Epithelial cell of prostate (primary cell): ENCODE measurements around the gene BMS1.
"Not testable (repeated sequence)": the region's sequence is repeated elsewhere in the genome, so short reads cannot be mapped to it uniquely, and the experiment has no call there.

ENCODE experiments used
- DNase-seq: peaks from one replicate; pipeline ENCODE4 v3.0.0-alpha.2; 2011; ENCODE audit warnings: low read depth, low spot score
- H3K27ac ChIP-seq: fragments of 450-650 bp; 2 replicates; pipeline ENCODE4 v1.5.1; 2017; ENCODE audit warnings: mild to moderate bottlenecking

The BMS1 gene

DNA sequence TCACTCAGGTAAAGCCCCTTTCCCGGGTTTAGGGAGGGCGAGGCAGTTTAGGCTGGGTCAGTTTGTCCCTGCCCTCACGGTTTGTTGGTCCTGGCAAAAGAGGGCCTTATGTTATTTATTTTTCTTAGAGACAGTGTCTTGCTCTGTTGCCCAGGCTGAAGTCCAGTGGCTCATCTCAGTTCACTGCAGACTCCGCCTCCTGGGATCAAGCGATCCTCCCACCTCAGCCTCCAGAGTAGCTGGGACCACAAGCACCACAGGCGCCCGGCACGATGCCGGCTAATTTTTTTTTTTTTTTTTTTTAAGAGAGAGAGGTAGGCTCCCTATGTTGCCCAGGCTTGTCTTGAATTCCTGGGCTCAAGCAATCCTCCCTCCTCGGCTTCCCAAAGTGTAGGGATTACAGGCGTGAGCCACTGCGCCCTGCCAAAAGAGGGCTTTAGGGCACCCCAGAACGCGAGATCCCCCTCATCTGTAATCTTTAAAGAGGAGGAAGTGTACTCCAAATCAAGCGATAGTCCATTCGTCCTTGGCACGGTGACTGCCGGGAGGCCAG, 626 bp upstream of the BMS1 start:
- H3K27ac ChIP-seq = peak overlapping the region; percentile 95
- DNase-seq = no peak

DNA sequence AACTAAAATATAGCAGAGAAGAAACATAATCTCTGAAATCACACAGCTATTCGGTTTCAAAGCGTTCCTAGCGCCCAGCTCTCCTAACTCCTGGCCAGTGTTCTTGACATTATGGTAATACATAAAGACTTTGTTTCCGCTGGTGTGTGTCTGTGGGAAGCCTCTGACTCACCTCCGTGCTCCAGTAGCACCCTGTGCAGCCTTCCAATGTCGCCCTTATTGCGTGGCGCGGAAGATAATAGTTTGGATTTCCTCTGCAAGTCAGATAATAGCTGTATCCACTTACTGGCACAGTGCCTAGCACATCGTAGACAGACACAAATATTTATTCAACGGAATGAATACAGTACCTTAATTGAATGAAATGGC, 570 bp downstream of the BMS1 start:
- H3K27ac ChIP-seq = peak overlapping the region; percentile 95
- DNase-seq = peak; percentile 24

DNA sequence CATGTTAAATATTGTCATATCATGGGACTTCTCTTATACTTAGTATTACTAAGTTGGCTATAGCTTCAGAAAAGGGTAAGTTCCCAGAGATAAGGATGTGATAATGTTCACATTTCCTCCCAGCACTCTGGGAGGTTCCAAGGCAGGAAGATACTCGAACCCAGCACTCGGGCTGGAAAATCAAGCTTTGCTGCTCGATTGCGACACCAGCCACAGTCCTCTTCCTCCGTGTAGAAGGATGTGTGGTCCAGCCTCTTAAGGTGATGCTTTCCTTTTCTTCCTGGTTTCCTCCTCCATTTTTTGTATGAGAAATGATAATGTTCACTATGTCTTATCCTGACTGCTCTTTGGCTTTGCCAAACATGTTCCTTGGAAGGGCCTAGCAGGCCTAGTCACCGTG, 3.2 kb downstream of the BMS1 start:
- no peak for DNase-seq
- H3K27ac ChIP-seq = no peak overlapping the region

- no peak overlapping the region for H3K27ac ChIP-seq
- DNase-seq = no peak
Measured at GRCh38 chr10:42790835-42791234, 8.2 kb downstream of the BMS1 start.

GRCh38 chr10:42795701-42796100, 13.1 kb downstream of the BMS1 start:
- no peak for DNase-seq

DNA sequence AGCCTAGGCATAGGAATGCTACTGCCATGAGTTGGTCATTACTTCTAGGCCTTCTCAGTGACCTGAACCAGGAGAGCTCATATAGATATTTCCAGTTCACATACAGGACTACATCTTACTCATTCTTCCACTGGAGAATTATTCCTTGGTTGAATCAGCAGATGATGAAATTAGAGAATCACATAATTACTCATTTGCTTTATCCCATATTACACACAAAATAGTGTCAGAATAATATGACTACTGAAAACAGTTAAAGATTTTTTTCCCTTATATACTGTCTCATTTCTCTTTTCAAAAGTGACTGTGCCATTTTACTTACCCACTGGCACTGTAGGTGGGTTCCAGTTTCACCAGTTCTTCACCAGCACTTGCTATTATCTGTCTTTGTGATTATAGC, 18.5 kb downstream of the BMS1 start:
- no peak for DNase-seq
- H3K27ac ChIP-seq = peak overlapping the region; percentile 54

More at GRCh38 chr10:42795701-42796100, 13.1 kb downstream of the BMS1 start:
- no peak overlapping the region for H3K27ac ChIP-seq

GRCh38 chr10:42802876-42803275, 20.3 kb downstream of the BMS1 start:
- no peak for DNase-seq
- no peak overlapping the region for H3K27ac ChIP-seq

DNA sequence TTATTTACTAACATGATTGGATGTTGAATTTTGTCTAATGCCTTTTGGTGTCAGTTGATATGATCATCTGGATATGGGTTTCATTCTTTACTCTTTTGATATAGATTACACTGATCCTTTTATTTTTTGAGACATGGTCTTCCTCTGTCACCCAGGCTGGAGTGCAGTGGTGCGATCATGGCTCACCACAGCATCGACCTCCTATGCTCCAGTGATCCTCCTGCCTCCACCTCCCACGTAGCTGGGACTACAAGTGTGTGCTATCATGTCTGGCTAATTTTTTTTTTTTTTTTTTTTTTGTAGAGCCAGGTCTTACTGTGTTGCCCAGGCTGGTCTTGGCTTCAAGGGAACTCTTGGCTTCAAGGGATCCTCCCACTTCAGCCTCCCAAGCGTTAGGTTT, 27.1 kb downstream of the BMS1 start:
- no peak for DNase-seq

GRCh38 chr10:42812028-42812427, 29.4 kb downstream of the BMS1 start:
- no peak for DNase-seq
- no peak overlapping the region for H3K27ac ChIP-seq

More for the DNA sequence above, 27.1 kb downstream of the BMS1 start:
- H3K27ac ChIP-seq = no peak overlapping the region

DNA sequence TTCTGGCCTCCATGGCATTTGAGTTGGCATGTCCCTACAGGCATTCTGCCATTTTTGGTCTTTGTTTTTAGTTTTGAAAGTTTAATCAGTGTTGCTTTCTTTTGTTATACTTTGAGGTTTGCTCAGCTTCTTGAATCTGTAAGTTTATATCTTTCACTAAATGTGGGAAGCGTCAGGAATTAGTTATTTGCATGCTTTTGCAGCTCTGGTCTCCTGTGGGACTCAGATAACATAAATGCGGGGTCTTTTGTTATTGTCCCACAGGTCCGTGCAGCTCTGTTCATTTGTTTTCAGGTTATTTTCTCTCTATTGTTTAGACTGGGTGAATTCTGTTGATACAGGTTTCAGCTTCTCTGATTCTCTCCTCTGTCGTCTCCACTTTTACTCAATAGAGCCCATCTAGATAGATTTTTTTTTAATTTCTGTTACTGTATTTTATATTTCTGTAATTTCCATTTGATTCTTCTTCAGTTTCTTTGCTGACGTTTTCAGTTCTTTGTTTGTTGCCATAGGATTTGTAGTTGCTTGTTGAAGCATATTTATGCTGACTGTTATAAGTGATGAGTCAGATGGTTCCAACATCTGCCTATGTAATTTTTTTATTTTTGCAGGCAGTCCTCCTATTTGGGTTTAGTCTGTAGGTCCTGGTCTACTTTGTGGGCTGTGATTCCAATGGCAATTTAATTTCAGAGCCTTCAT, 31.5 kb downstream of the BMS1 start:
- DNase-seq, H3K27ac ChIP-seq: not testable (repeated sequence)

GRCh38 chr10:42816334-42816733, 33.7 kb downstream of the BMS1 start:
- DNase-seq, H3K27ac ChIP-seq: not testable (repeated sequence)

GRCh38 chr10:42816912-42817311, 34.3 kb downstream of the BMS1 start:
- H3K27ac ChIP-seq = no peak overlapping the region
- DNase-seq = no peak

DNA sequence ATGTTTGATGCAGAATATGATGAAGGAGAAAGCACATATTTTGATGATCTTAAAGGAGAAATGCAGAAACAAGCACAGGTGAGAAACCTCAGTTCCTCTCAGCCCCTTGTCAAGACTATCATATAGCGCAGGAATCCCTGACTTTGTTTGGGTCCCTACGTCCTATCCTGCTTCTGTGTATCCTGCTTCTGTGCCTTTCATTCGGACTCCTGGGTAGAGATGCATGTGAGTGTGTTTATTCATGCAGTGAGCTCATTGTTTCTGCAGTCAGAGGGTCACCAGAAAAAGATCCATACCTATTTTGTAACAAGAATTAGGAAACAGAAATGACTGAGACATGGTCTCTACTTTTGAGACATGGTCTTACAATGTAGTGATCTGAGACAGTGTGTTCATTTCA, 34.8 kb downstream of the BMS1 start:
- not testable (repeated sequence) for H3K27ac ChIP-seq, DNase-seq

GRCh38 chr10:42826759-42827158, 44.2 kb downstream of the BMS1 start:
- H3K27ac ChIP-seq, DNase-seq: not testable (repeated sequence)

GRCh38 chr10:42827201-42827600, 44.6 kb downstream of the BMS1 start:
- DNase-seq = no peak
- H3K27ac ChIP-seq = no peak overlapping the region

GRCh38 chr10:42828391-42828790, 45.8 kb downstream of the BMS1 start:
- not testable (repeated sequence) for DNase-seq, H3K27ac ChIP-seq

- no peak overlapping the region for H3K27ac ChIP-seq
Measured at GRCh38 chr10:42830237-42830636, 47.6 kb downstream of the BMS1 start.

GRCh38 chr10:42836096-42836495, 53.5 kb downstream of the BMS1 start:
- no peak overlapping the region for H3K27ac ChIP-seq
- DNase-seq = no peak

More at GRCh38 chr10:42830237-42830636, 47.6 kb downstream of the BMS1 start:
- DNase-seq = no peak

- H3K27ac ChIP-seq = no peak overlapping the region
- no peak for DNase-seq
Measured at GRCh38 chr10:42836771-42837468, 54.3 kb downstream of the BMS1 start.

- DNase-seq, H3K27ac ChIP-seq: not testable (repeated sequence)
Measured at GRCh38 chr10:42844810-42845209, 62.2 kb downstream of the BMS1 start.

- not testable (repeated sequence) for H3K27ac ChIP-seq
Measured at GRCh38 chr10:42847261-42847660, 64.7 kb downstream of the BMS1 start.

More at GRCh38 chr10:42847261-42847660, 64.7 kb downstream of the BMS1 start:
- DNase-seq = not testable (repeated sequence)
